ENCODE results near the gene PTK7.
A peak's percentile ranks its signal among the peaks of the same experiment; 100 is the strongest.
"Not testable (repeated sequence)": the region's sequence is repeated elsewhere in the genome, so short reads cannot be mapped to it uniquely, and the experiment has no call there.

Gene PTK7

GRCh38 chr6:43075670-43076463, at the start of gene PTK7:
Gene PTK7 (plus strand): TSS chr6:43076314. CDS start chr6:43076489, 175 bp downstream.
- peak; percentile 88 for DNase-seq

GRCh38 chr6:43026365-43026764, 49.7 kb upstream of the PTK7 start:
- DNase-seq = no peak

GRCh38 chr6:43029120-43029519, 47.0 kb upstream of the PTK7 start:
- no peak for DNase-seq

GRCh38 chr6:43032326-43032725, 43.8 kb upstream of the PTK7 start:
- DNase-seq = no peak

GRCh38 chr6:43033496-43034189, 42.5 kb upstream of the PTK7 start:
- no peak for DNase-seq

- no peak for DNase-seq
These were observed 42.0 kb upstream of the PTK7 start for GRCh38 chr6:43034190-43034525.

- DNase-seq = no peak
These were observed 40.5 kb upstream of the PTK7 start for GRCh38 chr6:43035495-43036194.

GRCh38 chr6:43036712-43037111, 39.4 kb upstream of the PTK7 start:
- DNase-seq = no peak

GRCh38 chr6:43037197-43037596, 38.9 kb upstream of the PTK7 start:
- no peak for DNase-seq

- DNase-seq = no peak
These were observed 38.4 kb upstream of the PTK7 start for GRCh38 chr6:43037706-43038105.

GRCh38 chr6:43038727-43039126, 37.4 kb upstream of the PTK7 start:
- DNase-seq = no peak

- DNase-seq = no peak
These were observed 35.4 kb upstream of the PTK7 start for GRCh38 chr6:43040542-43041257.

- not testable (repeated sequence) for DNase-seq
These were observed 34.6 kb upstream of the PTK7 start for GRCh38 chr6:43041475-43041874.

GRCh38 chr6:43043310-43043709, 32.8 kb upstream of the PTK7 start:
- DNase-seq = no peak

- no peak for DNase-seq
These were observed 30.7 kb upstream of the PTK7 start for GRCh38 chr6:43045371-43045930.

- no peak for DNase-seq
These were observed 28.1 kb upstream of the PTK7 start for GRCh38 chr6:43047998-43048397.

GRCh38 chr6:43050981-43051380, 25.1 kb upstream of the PTK7 start:
- no peak for DNase-seq

GRCh38 chr6:43052225-43052841, 23.8 kb upstream of the PTK7 start:
- no peak for DNase-seq

- DNase-seq = no peak
These were observed 23.1 kb upstream of the PTK7 start for GRCh38 chr6:43052842-43053544.

- peak; percentile 95 for DNase-seq
These were observed 22.4 kb upstream of the PTK7 start, which contains the start of gene CUL7 for GRCh38 chr6:43053545-43054205. Gene CUL7 (minus strand): TSS chr6:43053851. CDS start chr6:43052788, 1,063 bp downstream.
